Measurements from ENCODE around the gene SLC12A6. TPM values are rescaled to one million over a fixed set of nuclear protein-coding genes. Genes with fewer than 3 reads are reported as not detected.
A peak's percentile ranks its signal among the peaks of the same experiment; 100 is the strongest.

Gene SLC12A6
- total and polyA plus RNA-seq, 2 of the 13 experiments (the other 11 are each of a cell fraction or from before 2014, with no cell fraction given), result 15.2 to 30.1 TPM

GRCh38 chr15:34337557-34338306, at the start of gene SLC12A6 (continued):
- peak; percentile 18; the same call in 1 of the 2 replicates for TF ChIP-seq GABPA (IDR thresholded peaks at IDR 0.05; ENCODE audit: low read depth, low read length)
- no peak for TF ChIP-seq GABPA (CRISPR knock-in tag; IDR thresholded peaks at IDR 0.05; ENCODE audit: low read depth)
- no peak for TF ChIP-seq FOXA1 (IDR thresholded peaks at IDR 0.05)
- TF ChIP-seq FOXA1 (CRISPR knock-in tag; IDR thresholded peaks at IDR 0.05), result peak; percentile 80
- TF ChIP-seq ZNF431 (CRISPR knock-in tag; IDR thresholded peaks at IDR 0.05; ENCODE audit: borderline replicate concordance, low read depth), result no peak
- TF ChIP-seq MIXL1 (CRISPR knock-in tag; IDR thresholded peaks at IDR 0.05), result no peak
- TF ChIP-seq, protein P1, sequence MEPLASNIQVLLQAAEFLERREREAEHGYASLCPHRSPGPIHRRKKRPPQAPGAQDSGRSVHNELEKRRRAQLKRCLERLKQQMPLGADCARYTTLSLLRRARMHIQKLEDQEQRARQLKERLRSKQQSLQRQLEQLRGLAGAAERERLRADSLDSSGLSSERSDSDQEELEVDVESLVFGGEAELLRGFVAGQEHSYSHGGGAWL (CRISPR knock-in tag; IDR thresholded peaks at IDR 0.05), result peak; percentile 54; the same call in 1 of the 2 replicates
- TF ChIP-seq ZFX (CRISPR knock-in tag; IDR thresholded peaks at IDR 0.05; ENCODE audit: low read depth), result peak; percentile 64
- TF ChIP-seq PHF8 (CRISPR knock-in tag; IDR thresholded peaks at IDR 0.05), result peak; percentile 68
- peak; percentile 58; the same call in 1 of the 2 replicates for TF ChIP-seq HOXA3 (CRISPR knock-in tag; IDR thresholded peaks at IDR 0.05)
- TF ChIP-seq FOXJ3 (CRISPR knock-in tag; IDR thresholded peaks at IDR 0.05; ENCODE audit: borderline replicate concordance), result no peak
- no peak for TF ChIP-seq U2AF2 (IDR thresholded peaks at IDR 0.05; ENCODE audit: low read depth, low read length)
- TF ChIP-seq ZNF777 (CRISPR knock-in tag; IDR thresholded peaks at IDR 0.05), result peak; percentile 96
- 0 out of 2 replicates have a peak, but pooled peaks have one; percentile 46 for TF ChIP-seq ZNF619 (CRISPR knock-in tag; IDR thresholded peaks at IDR 0.05)
- TF ChIP-seq ZNF747 (CRISPR knock-in tag; IDR thresholded peaks at IDR 0.05; ENCODE audit: borderline replicate concordance), result 0 out of 2 replicates have a peak, but pooled peaks have one; percentile 39
- TF ChIP-seq ZNF318 (CRISPR knock-in tag; IDR thresholded peaks at IDR 0.05), result no peak
- no peak for TF ChIP-seq DRAP1 (CRISPR knock-in tag; IDR thresholded peaks at IDR 0.05)
- peak; percentile 61 for TF ChIP-seq NR2C2 (CRISPR knock-in tag; IDR thresholded peaks at IDR 0.05; ENCODE audit: borderline replicate concordance)
- 0 out of 2 replicates have a peak, but pooled peaks have one; percentile 30 for TF ChIP-seq MXD4 (CRISPR knock-in tag; IDR thresholded peaks at IDR 0.05)
- peak; percentile 47; the same call in 1 of the 2 replicates for TF ChIP-seq ARNT2 (CRISPR knock-in tag; IDR thresholded peaks at IDR 0.05; ENCODE audit: low read depth)

Measured in HepG2 (cell line).